GM12874 (cell line): ENCODE data around the gene ACHE.

Experiments used
- TF ChIP-seq, protein P1 (sequence below): IDR thresholded peaks from 2 replicates; pipeline ENCODE4 v1.5.1; 2011; ENCODE audit warnings: low read depth, mild to moderate bottlenecking, control low read depth, low read length, moderate library complexity; ENCODE audit not compliant: insufficient read depth

The ACHE gene

GRCh38 chr7:100855515-100855914 lies 40.2 kb downstream of the ACHE start:
- TF ChIP-seq, protein P1, sequence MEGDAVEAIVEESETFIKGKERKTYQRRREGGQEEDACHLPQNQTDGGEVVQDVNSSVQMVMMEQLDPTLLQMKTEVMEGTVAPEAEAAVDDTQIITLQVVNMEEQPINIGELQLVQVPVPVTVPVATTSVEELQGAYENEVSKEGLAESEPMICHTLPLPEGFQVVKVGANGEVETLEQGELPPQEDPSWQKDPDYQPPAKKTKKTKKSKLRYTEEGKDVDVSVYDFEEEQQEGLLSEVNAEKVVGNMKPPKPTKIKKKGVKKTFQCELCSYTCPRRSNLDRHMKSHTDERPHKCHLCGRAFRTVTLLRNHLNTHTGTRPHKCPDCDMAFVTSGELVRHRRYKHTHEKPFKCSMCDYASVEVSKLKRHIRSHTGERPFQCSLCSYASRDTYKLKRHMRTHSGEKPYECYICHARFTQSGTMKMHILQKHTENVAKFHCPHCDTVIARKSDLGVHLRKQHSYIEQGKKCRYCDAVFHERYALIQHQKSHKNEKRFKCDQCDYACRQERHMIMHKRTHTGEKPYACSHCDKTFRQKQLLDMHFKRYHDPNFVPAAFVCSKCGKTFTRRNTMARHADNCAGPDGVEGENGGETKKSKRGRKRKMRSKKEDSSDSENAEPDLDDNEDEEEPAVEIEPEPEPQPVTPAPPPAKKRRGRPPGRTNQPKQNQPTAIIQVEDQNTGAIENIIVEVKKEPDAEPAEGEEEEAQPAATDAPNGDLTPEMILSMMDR = no peak

DNA sequence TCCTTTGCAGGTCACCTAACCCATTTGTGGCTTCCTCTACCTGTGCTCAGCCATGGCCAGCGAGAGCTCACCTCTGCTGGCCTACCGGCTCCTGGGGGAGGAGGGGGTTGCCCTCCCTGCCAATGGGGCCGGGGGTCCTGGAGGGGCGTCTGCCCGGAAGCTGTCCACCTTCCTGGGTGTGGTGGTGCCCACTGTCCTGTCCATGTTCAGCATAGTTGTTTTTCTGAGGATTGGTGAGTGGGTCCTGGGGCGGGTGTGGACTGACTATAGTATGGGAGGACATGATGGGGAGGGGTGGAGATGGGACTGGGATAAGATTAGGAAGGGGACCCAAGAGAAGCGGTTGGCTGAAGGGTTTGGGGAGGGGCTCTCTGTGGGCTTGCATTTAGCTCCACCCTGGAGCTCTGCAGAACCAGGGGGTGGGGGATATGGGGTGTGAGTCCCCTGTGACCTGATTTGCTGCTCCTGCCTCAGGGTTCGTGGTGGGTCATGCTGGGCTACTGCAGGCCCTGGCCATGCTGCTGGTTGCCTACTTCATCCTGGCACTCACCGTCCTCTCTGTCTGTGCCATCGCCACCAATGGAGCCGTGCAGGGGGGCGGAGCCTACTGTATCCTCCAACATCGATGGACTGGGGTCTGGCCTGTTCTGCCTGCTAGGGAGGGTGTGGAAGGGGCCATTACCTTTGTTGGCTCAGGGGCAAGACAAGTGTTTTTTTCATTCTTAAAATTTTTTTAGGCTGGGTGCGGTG lies 41.4 kb downstream of the ACHE start:
- TF ChIP-seq, protein P1 = no peak

GRCh38 chr7:100852048-100852872 lies 43.4 kb downstream of the ACHE start, which contains the start of gene SLC12A9:
TSS of gene SLC12A9 (plus strand) at chr7:100852713. CDS start at chr7:100854198, 1,485 bp downstream.
- TF ChIP-seq, protein P1 = peak; percentile 97

DNA sequence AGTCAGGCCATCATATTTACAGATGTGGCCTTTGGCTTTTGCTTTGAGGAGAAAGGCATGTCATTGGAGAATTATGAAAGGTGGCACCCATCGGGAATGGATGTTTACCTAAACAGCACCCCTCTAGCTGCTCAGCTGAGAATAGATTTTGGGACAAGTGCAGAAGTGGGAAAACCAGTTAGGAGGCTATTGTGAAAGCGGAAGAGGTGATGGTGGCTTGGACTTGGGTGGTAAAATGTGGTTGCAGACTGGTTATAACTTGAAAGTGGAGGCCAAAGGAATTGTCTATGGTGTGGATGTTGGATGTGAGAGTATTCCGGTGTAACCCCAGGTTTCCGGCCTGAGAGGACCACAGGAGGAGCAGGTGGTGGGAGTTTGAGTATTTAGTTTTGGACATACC lies 48.3 kb downstream of the ACHE start:
- TF ChIP-seq, protein P1 = no peak

GRCh38 chr7:100840470-100841100 lies 55.1 kb downstream of the ACHE start:
- TF ChIP-seq, protein P1 = no peak
